HG03378 (cell line): ENCODE results near the gene PRDM16.
"Not testable (repeated sequence)": the region's sequence is repeated elsewhere in the genome, so short reads cannot be mapped to it uniquely, and the experiment has no call there.

Experiments used
- ATAC-seq: cut with Tn5 transposase; IDR thresholded peaks from one replicate; pipeline ENCODE4 v1.9.1; 2021; ENCODE audit warnings: mild to moderate bottlenecking, moderate library complexity; ENCODE audit not compliant: unreplicated experiment

PRDM16 gene

DNA sequence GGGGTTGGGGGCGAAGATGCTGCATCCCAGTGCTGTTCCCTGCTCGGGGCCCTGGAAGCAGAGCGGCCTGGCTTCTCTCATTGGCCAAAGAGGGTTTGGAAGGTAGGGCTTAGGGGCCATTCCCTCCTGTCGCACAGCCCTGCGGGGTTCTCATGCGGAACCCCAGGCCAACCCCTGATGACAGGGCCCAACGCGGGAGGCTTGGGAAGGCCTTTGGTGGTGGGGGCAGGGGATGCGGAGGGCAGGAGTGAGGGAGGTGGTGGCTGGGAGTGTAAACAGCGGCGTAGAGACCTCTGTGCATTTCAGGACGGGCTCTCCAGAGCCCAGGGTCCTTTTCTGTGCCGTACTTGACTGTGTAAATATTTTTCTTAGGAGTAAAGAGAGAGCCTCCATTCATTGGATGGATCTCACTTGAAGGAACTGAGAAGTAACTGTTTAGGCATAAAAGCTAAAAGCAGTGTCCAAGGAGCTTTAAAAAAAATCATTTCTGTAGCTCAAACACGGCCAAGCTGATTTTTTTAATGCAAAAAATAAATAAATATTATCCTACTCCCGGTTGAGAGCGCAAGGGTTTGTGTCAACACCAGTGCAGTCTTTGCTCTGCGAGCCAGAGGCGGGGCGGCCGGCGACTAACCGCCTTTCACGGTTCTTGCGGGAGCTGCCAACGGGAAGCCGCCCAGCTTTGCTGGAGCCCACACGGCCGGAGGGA lies 169.1 kb downstream of the PRDM16 start:
- ATAC-seq = no peak

DNA sequence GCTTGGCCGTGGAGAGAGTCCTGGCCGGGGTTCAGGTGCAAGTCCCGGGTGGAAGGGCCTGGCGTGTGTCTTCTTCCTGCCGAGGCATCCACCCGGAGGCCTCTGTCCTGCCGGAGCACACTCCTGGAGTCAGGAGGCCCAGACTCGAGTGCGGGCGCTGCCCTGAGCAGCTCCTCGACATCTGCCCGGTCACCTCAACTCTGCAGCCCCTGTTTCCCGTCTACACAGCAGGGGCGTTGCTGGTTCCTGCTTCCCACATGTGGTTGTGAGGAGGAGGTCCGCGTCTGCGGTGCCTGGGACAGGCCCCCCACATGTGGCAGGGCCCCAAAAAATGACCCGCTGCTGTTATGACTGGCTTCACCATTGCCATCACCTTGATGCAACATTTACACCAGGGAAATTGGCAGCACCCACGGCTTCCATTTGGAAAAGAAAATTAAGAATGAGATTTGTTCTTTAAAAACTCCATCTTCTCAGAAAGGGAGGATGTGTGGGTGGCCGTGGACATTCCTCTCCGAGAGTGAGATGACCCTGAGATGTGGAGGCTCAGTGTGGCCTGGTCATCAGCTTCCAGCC lies 169.8 kb downstream of the PRDM16 start:
- ATAC-seq = no peak

DNA sequence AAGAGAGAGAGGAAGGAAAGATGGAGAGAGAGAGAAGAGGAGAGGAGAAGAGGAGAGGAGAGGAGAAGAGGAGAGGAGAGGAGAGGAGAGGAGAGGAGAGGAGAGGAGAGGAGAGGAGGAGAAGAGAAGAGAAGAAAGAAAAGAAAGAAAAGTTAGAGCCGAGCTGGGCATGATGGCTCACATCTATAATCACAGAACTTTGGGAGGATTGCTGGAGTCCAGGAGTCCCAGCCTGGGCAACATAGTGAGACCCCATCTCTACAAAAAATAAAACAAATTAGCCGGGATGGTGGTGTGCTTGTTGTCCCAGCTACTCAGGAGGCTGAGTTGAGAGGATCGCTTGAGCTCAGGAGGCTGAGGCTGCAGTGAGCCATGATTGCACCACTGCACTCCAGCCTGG lies 171.0 kb downstream of the PRDM16 start:
- ATAC-seq = not testable (repeated sequence)

DNA sequence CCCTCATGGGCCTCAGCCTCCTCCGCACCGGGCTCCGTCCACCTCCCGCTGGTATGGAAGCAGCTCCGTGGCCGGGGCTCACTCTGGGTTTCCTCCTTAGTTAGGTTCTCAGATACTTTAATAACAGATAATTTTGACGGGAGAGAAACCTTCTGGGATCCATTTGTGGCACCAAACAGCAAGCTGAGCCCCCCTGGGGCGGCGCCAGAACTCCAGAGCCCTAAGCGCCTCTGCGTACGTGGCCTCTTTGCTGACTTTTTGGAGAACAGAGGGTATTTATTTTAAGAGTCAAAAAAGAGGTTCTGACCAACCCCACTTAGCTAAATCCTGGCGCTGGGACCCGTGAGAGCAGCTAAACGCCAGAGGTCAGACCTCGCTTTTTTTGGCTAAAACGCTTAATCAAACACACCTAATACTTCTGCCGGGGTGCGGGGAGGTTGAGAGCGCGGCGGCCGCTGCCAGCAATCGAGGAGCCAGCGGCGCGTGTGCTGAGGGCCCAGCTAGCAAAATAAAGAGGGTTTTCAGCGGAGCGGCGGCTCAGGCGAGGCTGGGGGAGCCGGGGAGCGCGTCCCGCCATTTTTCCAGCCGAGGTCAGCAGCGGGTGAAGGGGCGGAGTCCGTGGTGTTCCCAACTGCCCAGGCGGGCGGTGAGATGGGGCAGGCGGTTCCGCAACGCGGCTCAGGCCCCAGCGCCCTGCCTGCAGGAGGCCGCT lies 171.7 kb downstream of the PRDM16 start:
- no peak for ATAC-seq

DNA sequence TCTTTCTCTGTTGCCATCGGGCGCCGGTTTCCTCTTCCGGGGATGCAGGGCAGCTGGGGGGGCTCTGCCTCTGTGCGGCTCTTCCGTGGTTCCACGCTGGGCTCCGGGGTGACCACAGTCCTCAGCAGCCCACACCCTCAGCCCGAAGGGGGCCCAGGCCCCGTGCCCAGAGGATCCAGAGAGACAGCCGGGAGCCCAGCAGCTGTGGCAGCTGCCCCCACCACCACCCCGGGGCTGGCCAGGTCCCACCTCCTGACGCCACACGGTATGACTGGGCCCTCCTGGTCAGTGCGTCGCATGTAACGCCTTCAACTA lies 172.2 kb downstream of the PRDM16 start:
- ATAC-seq = no peak

DNA sequence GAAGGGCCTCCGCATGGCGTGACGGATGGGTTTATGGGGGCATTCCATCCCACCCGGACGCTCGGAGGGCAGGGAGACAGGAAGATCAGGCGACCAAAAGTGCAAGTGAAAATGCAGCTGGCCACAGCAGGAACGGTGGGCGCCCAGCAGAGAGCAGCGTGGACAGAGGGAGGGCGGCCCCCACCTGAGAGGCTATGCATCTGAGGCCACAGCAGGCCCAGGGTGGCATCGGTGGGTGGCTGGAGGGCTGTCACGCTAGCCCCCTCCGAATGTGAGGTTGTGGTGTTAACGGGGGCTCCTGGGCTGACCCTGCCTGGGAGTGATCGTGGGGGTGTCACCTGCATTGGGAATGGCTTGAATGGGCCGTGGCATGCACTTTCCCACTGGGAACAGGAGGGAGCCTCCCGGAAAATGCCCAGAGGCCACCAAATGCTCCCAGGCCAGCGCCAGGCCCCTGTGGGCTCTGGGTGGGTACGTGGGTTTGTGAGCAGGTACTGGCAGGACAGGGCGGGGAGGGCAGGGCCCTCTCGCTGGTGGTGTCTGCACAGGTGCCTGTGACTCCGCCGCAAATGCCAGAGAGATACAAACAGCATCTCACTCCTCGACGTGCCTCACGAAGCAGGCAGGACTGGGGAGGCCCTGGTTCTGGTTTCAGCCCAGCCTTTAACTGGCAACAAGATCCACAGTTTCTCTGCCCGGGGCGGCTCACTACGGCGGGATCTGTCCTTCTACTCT lies 172.8 kb downstream of the PRDM16 start:
- ATAC-seq = no peak

DNA sequence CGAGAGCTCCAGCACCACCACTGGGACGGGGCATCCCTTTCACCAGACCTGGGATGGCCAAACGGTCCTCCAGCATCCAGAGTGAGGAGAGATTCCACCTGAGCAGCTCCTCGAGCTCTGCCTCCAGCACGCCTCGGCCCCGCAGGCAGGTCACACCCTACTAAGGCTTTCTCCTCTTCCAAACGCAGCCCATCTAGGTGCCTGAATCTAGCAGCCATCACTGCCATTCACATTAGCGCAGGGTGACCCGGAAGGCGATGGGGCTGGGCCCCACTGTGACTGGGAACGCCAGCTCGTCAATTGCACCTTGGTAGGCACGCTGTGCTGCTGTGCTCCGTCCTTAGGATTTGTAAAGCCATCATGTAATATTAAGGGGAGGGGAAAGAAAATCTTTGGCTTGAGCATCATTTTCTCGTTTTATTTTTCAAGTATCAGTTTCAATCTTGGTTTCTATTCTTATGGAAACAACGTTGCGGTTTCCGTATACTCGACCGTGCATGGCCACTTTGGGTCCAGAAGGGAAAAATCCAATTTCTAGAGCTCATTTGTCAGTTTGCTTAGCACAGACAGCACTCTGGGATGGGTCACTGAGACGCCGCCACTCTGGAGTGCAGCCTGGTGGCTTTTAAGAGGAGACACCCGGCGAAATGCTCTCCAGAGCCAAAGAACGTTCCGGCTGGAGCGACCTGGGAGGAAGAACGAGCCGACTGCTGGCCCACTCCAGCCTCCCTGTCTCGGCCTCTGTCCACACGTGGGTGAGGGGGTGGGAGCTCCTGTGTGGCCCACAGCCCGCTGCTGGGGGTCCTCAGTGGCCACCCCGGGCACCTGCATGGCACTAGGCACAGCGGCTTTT lies 173.6 kb downstream of the PRDM16 start:
- no peak for ATAC-seq

DNA sequence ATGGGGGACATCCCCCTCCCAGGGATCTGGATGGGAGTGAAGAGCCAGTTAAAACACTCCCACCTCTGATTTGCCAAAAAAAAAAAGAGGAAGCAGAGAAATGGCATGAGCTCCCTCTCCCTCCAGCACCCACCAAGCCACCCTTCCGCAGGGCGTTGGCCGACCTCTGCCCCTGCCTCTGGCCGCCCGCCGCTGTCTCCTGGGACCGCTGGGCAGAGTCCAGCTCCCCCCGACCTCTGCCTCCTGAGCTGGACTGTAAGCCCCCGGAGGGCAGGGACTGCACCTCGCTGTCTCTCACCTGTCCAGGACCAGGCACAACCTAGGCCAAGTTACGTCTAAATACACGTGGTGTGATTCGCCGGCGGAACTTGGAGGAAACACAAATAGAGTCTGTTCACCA lies 174.3 kb downstream of the PRDM16 start:
- ATAC-seq = no peak

DNA sequence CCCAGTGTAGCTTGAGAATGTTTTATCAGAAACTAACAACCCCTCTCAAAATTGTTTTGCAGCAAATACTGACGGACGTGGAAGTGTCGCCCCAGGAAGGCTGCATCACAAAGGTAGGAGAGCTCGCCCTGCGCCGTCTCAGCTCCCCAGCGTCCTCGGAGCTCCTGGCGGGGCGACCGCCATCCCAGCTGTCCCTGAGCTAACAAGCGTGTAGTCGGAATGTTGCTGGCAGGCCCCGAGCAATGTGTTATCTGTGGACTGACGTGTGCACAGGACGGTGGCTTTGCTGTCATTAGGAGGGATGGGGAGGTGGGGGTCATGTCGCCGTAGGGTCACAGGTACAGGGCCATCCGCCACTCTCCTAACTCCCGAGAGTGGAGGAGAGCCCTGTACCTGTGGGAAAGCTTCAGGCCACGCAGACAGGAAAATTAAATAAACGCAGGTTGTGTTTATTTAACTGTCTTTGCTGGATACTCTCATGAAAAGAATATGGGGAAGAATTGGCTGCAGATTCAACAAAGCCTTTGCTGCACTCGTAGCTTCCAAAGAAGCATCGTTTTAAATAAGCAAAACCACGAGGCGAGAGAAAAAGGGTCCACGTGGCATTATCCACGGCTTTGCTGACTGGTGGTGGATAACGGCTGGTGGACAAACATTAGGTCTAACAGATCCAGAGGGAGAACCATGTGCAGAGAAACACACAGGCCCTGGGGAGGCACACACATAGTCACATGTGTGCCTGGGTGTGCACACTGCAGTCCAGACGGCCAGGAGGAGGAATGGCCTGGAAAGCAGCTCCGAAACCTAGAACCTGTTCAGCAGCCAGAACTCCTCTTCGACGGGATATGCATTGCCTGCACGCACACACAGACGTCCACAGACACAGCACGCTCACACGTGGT lies 175.3 kb downstream of the PRDM16 start:
- no peak for ATAC-seq

DNA sequence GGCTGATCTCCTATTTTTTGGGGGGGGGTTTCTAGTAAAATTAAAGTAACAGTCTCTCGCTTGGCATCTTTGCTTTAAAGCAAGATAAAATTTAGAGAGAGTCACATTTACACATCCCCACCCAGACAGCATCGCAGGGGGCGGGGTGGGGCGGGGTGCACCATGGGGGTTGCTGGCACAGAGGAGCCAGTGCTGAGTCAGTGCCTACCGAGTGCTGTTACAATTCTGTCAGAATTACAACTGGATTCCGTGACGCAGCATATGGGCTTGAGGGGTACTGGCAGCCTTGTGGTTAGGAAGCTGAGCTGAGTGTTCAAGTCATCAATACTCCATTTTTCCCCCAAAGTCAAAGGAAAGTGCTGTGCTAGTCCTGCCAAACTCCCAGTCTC lies 175.9 kb downstream of the PRDM16 start:
- ATAC-seq = no peak

DNA sequence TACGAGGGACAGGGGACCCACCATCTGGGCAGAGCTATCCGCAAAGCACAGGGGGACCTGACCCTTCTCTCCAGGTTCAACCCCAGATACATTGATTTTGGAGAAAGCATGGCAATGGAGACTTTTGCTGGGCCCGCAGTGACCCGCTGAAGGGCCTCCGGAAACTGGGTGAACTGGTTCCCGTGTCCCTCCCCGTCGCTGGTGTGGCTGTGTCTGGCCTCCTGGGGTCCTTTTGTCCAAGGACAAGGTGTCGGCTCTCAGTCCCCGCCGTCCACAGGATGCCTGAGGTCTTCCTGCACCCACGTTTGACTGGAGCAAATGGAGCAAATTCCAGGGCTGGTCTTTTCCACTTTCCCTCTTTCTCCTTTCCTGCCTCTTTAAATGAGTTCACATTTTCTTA lies 176.3 kb downstream of the PRDM16 start:
- ATAC-seq = no peak

DNA sequence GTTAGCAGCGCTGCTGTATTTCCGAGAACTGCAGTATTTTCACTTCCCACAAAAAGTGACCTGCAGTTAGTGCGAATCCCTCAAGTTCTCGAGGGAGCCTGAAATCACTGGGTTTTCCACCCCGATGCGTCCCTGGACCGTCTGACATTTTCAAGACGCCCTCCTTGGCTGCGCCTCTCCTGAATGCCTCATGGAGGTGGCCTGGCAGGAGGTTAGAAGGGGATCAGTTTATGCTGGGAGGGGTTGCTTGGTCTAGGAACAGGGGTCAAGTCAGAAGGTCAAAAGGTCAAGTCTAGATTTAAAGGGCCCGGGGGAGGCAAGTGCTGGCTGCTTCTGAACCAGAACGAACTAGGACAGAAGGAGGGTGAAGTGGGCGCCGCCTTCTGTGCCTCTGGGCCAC lies 176.8 kb downstream of the PRDM16 start:
- no peak for ATAC-seq

DNA sequence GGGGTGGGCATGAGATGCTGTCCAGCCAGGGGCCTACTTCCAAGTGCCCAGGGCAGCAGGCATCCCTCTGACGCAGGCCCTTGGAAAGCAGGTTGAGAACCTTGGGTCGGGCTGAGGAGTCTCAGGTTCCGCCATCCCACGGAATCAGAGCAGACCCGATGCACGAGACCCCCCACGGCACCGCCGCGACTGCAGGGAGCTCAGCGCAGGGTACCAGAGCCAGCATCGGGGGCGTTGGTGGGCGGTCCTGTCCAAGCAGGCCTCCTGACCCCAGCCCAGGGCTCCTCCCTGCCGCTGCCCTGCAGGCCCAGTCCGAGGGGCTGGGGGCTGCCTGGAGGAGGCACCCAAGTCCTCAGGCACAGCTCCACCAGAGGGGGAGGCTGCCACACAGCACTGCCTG lies 177.2 kb downstream of the PRDM16 start:
- no peak for ATAC-seq

DNA sequence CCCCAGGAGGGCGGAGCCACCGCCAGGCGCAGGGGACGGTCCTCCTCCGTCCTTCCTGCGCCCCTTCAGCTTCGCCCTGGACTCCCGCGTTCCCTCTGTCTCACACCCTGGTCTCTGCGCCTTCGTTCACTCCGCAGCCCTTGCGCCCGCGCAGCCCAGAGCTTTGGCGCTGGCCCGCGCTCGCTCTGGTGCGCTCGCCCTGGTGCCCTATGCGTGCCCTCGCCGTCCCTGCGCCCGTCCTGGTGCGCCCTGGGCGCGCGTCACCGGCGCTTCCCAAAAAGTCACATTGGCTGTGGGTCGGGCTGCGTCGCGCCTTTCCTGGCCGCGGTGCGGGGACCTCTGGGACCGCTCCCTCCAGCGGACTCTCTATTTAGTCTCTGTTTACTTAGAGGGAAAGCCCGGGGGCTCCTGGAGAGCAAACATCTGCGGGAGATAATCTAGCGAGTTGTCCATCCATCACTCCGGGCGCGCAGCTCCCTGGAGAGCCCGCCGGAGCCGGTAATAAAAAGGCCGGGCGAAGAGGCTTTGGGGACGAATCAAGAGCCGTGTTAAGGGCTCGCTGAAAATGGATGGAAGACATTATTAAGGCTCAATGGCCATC lies 178.6 kb downstream of the PRDM16 start:
- no peak for ATAC-seq

DNA sequence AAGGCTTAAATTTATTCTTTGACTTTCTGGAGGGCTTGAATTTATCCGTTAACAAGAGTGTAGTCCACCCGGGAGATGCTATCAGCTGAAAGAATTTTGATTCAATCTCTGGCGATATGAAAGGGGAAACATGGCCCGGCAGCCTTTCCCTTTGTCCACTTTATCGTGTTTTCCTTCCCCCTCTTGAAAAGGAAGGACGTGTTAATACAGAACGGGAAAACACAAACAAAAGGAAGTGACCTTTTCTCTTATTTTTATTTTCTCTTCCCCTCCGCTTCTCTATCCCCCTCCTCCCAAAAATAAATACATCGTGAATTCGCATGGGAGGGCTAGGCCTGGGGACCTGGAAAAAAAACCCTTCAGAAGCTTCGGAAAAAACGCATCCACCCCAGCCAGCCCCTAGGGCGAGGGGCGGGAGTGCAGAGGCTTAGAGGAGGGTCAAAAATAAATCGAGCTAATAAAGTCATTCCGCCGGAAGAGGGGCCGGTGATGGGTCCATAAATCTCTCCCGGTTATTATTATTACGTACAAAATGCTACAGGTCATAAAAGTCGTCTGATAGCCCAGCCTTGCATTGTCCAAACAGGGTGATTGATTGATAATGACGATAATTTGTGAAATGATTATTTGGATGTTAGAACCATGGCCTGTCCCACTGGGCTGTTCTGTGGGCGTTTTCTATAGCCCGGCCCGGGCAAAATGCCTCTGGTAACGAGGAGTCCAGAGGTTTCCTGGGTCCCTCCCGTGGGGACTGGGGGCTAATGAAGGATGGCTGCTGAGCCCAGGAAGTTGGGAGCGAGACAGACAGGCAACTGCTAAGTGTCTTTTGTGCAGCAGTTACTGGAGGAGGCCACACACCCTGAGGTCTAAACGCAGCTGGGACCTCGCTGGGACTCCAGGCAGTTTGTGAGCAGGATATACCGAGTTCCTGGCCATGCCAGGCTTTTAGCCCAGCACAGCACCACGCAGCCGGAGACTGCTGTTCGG lies 179.4 kb downstream of the PRDM16 start:
- ATAC-seq = no peak

DNA sequence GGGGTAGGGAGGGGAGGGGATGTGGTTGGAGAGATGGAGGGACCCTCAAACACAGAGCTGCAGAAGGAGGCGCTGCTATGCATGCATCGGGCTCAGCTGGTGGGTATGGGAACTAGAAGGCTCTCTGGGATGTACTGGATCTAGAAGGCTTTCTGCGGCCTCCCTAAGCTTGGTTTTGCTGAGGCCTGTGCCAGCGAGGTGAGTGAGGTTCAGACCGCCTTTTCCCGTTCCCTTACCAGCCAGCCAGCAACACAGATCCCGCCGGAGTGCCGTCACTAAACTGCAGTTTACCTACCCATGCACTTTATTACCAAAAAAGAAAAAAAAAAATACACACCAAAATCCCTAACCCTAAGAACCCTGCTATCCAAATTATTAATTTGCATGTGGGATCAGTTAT lies 180.2 kb downstream of the PRDM16 start:
- no peak for ATAC-seq

DNA sequence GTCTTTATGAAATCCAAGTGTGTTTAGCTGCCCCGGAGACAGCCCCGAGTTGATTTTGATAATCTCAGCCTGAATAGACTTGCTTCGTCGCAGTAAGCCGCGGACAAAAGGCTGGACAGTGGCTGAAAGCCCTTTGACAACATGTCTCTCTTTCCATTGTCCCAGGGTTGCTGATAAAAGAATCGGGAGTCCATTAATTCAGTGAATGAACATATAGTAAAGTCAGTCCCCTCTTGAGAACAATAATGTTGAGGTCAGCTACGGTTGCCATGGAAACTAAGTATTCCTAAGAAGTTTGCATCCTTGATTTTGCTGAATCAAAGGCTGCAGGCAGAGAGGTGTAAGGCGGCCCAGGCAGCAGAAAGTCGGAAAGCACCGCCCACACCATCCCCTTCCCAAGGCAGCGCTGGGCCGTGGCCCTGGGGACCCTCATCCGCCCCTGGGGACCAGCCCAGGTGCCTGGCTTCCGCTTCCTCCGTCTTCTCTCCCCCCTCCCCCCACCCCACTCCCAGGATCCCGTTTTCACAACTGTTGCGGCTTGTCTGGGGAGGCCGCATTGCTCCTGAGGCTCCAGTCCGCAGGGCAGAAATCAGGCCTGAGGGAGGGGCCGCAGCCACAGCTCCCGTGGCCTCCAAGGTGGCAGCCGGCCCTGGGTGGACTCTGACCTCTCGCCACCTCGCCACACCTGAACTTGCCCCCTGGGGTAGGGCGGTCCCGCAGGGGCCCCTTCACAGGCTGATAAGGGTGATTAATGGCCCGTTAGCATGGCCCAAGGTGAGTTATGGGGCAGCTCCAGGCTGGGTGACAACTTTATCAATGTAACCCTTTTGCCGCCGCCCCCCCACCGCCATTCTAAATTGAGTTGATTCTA lies 180.9 kb downstream of the PRDM16 start:
- no peak for ATAC-seq
